ENCODE results near the gene PTP4A1. TPM values are rescaled to one million over a fixed set of nuclear protein-coding genes. Genes with fewer than 3 reads are reported as not detected.
A peak's percentile ranks its signal among the peaks of the same experiment; 100 is the strongest.

PTP4A1 gene
- total and polyA plus RNA-seq, 2 of the 13 experiments (the other 11 are each of a cell fraction or from before 2014, with no cell fraction given): 141 to 376 TPM

- 0 out of 2 replicates have a peak, but pooled peaks have one; percentile 47 for TF ChIP-seq NFKBIZ (CRISPR knock-in tag; IDR thresholded peaks at IDR 0.05)
- TF ChIP-seq CSRNP2 (CRISPR knock-in tag; conservative IDR thresholded peaks at IDR 0.05; ENCODE audit: low read depth): no peak
- TF ChIP-seq CENPBD1 (CRISPR knock-in tag; IDR thresholded peaks at IDR 0.05; ENCODE audit: borderline replicate concordance, low read depth): peak; percentile 97
- no peak; the same call in none of the 2 replicates for TF ChIP-seq E2F5 (CRISPR knock-in tag; conservative IDR thresholded peaks at IDR 0.05)
- peak; percentile 35 for TF ChIP-seq NFYC (CRISPR knock-in tag; IDR thresholded peaks at IDR 0.05)
- no peak for TF ChIP-seq ZNF510 (CRISPR knock-in tag; IDR thresholded peaks at IDR 0.05; ENCODE audit: low read depth)
- TF ChIP-seq POLR2A (IDR thresholded peaks at IDR 0.05; ENCODE audit: insufficient read depth in 1 of 2, low read depth in 2 of 2, low read length in 2 of 2): peak; percentile 84 to 92
- TF ChIP-seq SALL2 (CRISPR knock-in tag; IDR thresholded peaks at IDR 0.05): no peak
- peak; percentile 86 for TF ChIP-seq SP4 (CRISPR knock-in tag; IDR thresholded peaks at IDR 0.05)
- TF ChIP-seq HMG20B (CRISPR knock-in tag; conservative IDR thresholded peaks at IDR 0.05): no peak; the same call in 1 of the 2 replicates
- TF ChIP-seq REPIN1 (CRISPR knock-in tag; IDR thresholded peaks at IDR 0.05; ENCODE audit: borderline replicate concordance, low read depth): peak; percentile 88
- peak; percentile 88; the same call in 1 of the 2 replicates for TF ChIP-seq HES4 (CRISPR knock-in tag; IDR thresholded peaks at IDR 0.05; ENCODE audit: borderline replicate concordance)
- peak; percentile 59; the same call in 1 of the 2 replicates for TF ChIP-seq ZNF768 (CRISPR knock-in tag; IDR thresholded peaks at IDR 0.05)
- TF ChIP-seq CEBPB (IDR thresholded peaks at IDR 0.05; ENCODE audit: borderline replicate concordance, low read depth, low read length): no peak
- no peak; the same call in 1 of the 2 replicates for TF ChIP-seq ETS1 (CRISPR knock-in tag; IDR thresholded peaks at IDR 0.05)
- TF ChIP-seq PHF21A (CRISPR knock-in tag; IDR thresholded peaks at IDR 0.05): peak; percentile 91
- no peak for TF ChIP-seq JUN (CRISPR knock-in tag; IDR thresholded peaks at IDR 0.05)
- no peak for TF ChIP-seq PLRG1 (conservative IDR thresholded peaks at IDR 0.05)
- TF ChIP-seq ZNF614 (CRISPR knock-in tag; IDR thresholded peaks at IDR 0.05; ENCODE audit: borderline replicate concordance): no peak; the same call in 1 of the 2 replicates
- no peak for TF ChIP-seq ZNF496 (CRISPR knock-in tag; IDR thresholded peaks at IDR 0.05; ENCODE audit: insufficient replicate concordance)
- TF ChIP-seq ZNF274 (CRISPR knock-in tag; IDR thresholded peaks at IDR 0.05): peak; percentile 31
- peak; percentile 80 for TF ChIP-seq MXD4 (CRISPR knock-in tag; IDR thresholded peaks at IDR 0.05)
- peak; percentile 90 for TF ChIP-seq YY1 (IDR thresholded peaks at IDR 0.05; ENCODE audit: insufficient read depth, insufficient replicate concordance, low read depth, low read length)
- TF ChIP-seq ZNF547 (CRISPR knock-in tag; IDR thresholded peaks at IDR 0.05): peak; percentile 55; the same call in 1 of the 2 replicates
Measured at GRCh38 chr6:63573076-63573898, 1.0 kb downstream of the PTP4A1 start (continued).
